ENCODE results near the gene WWC2. TPM values are rescaled to one million over a fixed set of nuclear protein-coding genes. Genes with fewer than 3 reads are reported as not detected.

WWC2 gene
- total and polyA plus RNA-seq, 2 experiments from 2014 or later, result 19.3 to 24.7 TPM

DNA sequence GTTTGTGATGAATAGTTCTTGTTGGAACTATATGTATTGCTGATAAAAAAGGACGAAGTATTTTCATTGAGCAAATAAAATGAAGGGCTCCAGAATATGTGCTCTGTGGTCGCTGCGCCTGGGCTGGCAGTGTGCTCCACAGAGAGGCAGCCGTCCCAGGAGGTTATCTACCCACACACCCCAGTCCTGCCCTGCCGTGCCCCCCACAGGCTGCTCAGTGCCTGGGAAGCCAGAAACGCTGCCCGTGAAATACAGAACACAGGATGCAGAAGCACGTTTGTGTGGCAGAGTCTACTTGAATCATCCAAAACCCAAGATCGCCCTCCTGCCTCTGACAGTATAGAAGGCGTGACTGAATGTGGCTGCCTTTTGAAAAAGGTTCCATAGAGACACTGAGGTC, 219.6 kb downstream of the WWC2 start:
- H3K36me3 ChIP-seq (replicated peaks; ENCODE audit: insufficient read depth, low read depth), result no peaks in the 10 kb centered on the region
- no peaks in the 10 kb centered on the region for H3K9me2 ChIP-seq (replicated peaks; ENCODE audit: insufficient read depth)
- no peaks in the 10 kb centered on the region for H3K27me3 ChIP-seq
- no peaks in the 10 kb centered on the region for H3K79me2 ChIP-seq
- H3K4me1 ChIP-seq (ENCODE audit: insufficient read depth), result no peaks in the 10 kb centered on the region
- H3K4me2 ChIP-seq, result no peak overlapping the region
- TF ChIP-seq EZH2 (IDR thresholded peaks at IDR 0.05; ENCODE audit: borderline replicate concordance) (no peak), EZH2phosphoT487 (IDR thresholded peaks at IDR 0.05; ENCODE audit: low read depth, severe bottlenecking, unreplicated experiment) (no peak)
- TF ChIP-seq, protein P1, sequence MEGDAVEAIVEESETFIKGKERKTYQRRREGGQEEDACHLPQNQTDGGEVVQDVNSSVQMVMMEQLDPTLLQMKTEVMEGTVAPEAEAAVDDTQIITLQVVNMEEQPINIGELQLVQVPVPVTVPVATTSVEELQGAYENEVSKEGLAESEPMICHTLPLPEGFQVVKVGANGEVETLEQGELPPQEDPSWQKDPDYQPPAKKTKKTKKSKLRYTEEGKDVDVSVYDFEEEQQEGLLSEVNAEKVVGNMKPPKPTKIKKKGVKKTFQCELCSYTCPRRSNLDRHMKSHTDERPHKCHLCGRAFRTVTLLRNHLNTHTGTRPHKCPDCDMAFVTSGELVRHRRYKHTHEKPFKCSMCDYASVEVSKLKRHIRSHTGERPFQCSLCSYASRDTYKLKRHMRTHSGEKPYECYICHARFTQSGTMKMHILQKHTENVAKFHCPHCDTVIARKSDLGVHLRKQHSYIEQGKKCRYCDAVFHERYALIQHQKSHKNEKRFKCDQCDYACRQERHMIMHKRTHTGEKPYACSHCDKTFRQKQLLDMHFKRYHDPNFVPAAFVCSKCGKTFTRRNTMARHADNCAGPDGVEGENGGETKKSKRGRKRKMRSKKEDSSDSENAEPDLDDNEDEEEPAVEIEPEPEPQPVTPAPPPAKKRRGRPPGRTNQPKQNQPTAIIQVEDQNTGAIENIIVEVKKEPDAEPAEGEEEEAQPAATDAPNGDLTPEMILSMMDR (IDR thresholded peaks at IDR 0.05; ENCODE audit: poor library complexity), result no peak
- WGBS (ENCODE audit: low lambda C conversion rate, missing lambda C conversion rate), result 91% methylated on average over 10 of the region's 10 CpGs
- no peak for DNase-seq (ENCODE audit: low spot score)
- H3K27ac ChIP-seq, result no peak overlapping the region
- H2AFZ ChIP-seq, result no peak overlapping the region
- no peaks in the 10 kb centered on the region for H3K9me3 ChIP-seq (ENCODE audit: low read depth)
- no peak overlapping the region for H3K4me3 ChIP-seq
- no peaks in the 10 kb centered on the region for H4K20me1 ChIP-seq (ENCODE audit: insufficient read depth, poor library complexity, severe bottlenecking)

DNA sequence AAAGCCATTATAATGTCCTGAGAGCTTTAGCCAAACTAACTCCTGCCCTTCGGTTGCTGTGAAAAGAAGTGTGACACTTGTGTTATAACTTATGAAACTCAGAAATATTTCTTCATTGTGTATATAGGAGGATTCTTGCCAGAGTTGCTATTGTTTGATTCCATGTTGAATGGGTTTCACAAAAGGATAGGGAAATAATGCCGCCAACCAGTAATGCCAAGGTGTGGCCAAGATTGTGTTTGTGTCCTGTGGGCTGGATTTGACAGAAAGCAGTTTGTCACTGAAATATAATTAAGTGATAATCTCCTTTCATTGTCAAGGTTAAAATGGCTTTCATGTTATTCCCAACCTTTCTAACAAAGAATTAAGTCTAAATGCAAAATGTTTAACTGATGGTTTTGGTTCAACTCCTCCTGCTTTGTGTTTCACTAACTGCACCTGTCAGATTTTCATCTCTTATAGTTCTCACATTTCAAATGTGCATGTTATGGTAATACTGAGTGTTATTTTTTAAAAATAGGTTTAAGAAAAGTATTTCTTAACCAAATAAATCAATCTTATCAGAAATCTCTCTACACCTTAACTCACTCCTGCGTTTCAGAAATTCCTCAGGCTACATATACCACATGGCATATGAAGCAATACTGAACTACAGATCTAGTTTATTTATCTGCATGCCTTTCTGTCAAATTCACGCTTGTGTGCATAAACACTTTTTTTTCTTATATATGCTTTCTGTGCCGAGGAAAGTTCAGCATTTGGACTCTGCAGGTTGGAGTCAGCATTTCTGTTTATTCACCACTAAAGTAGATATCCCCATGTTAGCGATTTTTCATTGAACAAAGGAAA, 221.4 kb downstream of the WWC2 start, which contains the start of gene CLDN22:
Gene CLDN22 (minus strand): TSS at position 66 of the 849 bp plus-strand sequence. CDS start 58 bp downstream, at position 8.
- Histone ChIP-seq H3K36me3 (replicated peaks; ENCODE audit: insufficient read depth, low read depth) (no peaks in the 10 kb centered on the region), H3K9me3 (ENCODE audit: low read depth) (no peaks in the 10 kb centered on the region), H3K9me2 (replicated peaks; ENCODE audit: insufficient read depth) (no peaks in the 10 kb centered on the region), H3K4me3 (no peak within 1 kb of the TSS), H3K27ac (no peak within 1 kb of the TSS), H4K20me1 (ENCODE audit: insufficient read depth, poor library complexity, severe bottlenecking) (no peaks in the 10 kb centered on the region), H3K4me1 (ENCODE audit: insufficient read depth) (no peaks in the 10 kb centered on the region), H3K4me2 (no peak within 1 kb of the TSS), H2AFZ (no peak within 1 kb of the TSS), H3K79me2 (no peaks in the 10 kb centered on the region), H3K27me3 (no peaks in the 10 kb centered on the region)
- DNase-seq (ENCODE audit: low spot score), result no peak
- TF ChIP-seq EZH2phosphoT487 (IDR thresholded peaks at IDR 0.05; ENCODE audit: low read depth, severe bottlenecking, unreplicated experiment) (no peak), EZH2 (IDR thresholded peaks at IDR 0.05; ENCODE audit: borderline replicate concordance) (no peak)
- TF ChIP-seq, protein P1 (IDR thresholded peaks at IDR 0.05; ENCODE audit: poor library complexity), result no peak
- WGBS (ENCODE audit: low lambda C conversion rate, missing lambda C conversion rate), result 73% methylated on average over 6 of the region's 6 CpGs

DNA sequence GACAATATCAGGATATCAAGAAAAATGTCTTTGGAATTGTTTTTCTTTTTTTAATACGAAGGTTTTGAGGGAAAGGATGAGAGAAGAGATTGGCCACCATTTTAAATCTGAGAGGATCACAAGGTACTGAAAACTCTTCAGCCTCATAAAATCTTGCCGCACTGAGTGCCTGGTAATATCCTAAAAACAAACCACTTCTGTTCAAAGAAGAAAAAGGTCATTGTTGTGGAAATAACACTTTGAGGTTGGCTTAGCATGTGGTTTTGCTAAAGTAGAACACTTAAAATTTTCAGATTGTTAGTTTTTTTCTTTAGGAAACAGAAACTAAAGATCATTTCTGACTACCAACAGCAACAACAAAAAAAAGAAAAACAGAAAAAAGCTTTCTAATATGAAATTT, 222.0 kb downstream of the WWC2 start:
- Histone ChIP-seq H3K27me3 (no peaks in the 10 kb centered on the region), H3K79me2 (no peaks in the 10 kb centered on the region), H3K9me2 (replicated peaks; ENCODE audit: insufficient read depth) (no peaks in the 10 kb centered on the region), H3K4me3 (no peak overlapping the region), H3K36me3 (replicated peaks; ENCODE audit: insufficient read depth, low read depth) (no peaks in the 10 kb centered on the region), H2AFZ (no peak overlapping the region), H3K4me1 (ENCODE audit: insufficient read depth) (no peaks in the 10 kb centered on the region), H3K27ac (no peak overlapping the region), H3K4me2 (no peak overlapping the region), H4K20me1 (ENCODE audit: insufficient read depth, poor library complexity, severe bottlenecking) (no peaks in the 10 kb centered on the region), H3K9me3 (ENCODE audit: low read depth) (peaks cover 5% of the 10 kb centered on the region)
- TF ChIP-seq EZH2 (IDR thresholded peaks at IDR 0.05; ENCODE audit: borderline replicate concordance) (no peak), EZH2phosphoT487 (IDR thresholded peaks at IDR 0.05; ENCODE audit: low read depth, severe bottlenecking, unreplicated experiment) (no peak)
- 77% methylated on average over 2 of the region's 2 CpGs for WGBS (ENCODE audit: low lambda C conversion rate, missing lambda C conversion rate)
- DNase-seq (ENCODE audit: low spot score), result no peak

DNA sequence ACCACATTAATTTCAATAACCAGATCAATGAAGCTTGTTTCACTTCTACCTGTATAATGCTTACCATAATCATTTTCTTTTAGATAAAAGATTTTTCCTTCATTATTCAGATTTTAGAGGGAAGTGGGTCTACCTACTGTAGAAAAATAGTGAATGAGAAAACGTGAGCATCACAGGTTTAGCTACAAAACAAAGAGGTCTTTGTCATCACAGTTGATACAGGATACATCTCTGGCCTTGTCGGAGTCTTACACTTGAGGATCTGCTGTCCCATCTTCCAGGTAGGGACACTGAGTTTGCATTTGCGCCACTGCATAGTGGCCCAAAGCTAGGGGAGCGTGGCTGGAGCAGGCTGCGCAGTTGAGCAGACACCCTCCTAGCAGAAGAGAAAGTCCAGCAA, 222.5 kb downstream of the WWC2 start:
- H3K4me1 ChIP-seq (ENCODE audit: insufficient read depth), result no peaks in the 10 kb centered on the region

More for the DNA sequence above, 222.5 kb downstream of the WWC2 start:
- H3K9me3 ChIP-seq (ENCODE audit: low read depth), result peaks cover 5% of the 10 kb centered on the region
- H3K4me3 ChIP-seq, result no peak overlapping the region
- no peaks in the 10 kb centered on the region for H3K79me2 ChIP-seq
- H3K27ac ChIP-seq, result no peak overlapping the region
- no peak overlapping the region for H3K4me2 ChIP-seq
- WGBS (ENCODE audit: low lambda C conversion rate, missing lambda C conversion rate), result 98% methylated on average over 5 of the region's 5 CpGs
- no peaks in the 10 kb centered on the region for H4K20me1 ChIP-seq (ENCODE audit: insufficient read depth, poor library complexity, severe bottlenecking)
- DNase-seq (ENCODE audit: low spot score), result no peak
- TF ChIP-seq EZH2 (IDR thresholded peaks at IDR 0.05; ENCODE audit: borderline replicate concordance), result no peak
- H2AFZ ChIP-seq, result no peak overlapping the region
- no peaks in the 10 kb centered on the region for H3K27me3 ChIP-seq
- H3K36me3 ChIP-seq (replicated peaks; ENCODE audit: insufficient read depth, low read depth), result no peaks in the 10 kb centered on the region
- no peaks in the 10 kb centered on the region for H3K9me2 ChIP-seq (replicated peaks; ENCODE audit: insufficient read depth)
